GM21528 (cell line): ENCODE results near the gene PHKA2.

ENCODE experiments used
- ATAC-seq: cut with Tn5 transposase; IDR thresholded peaks from one replicate; pipeline ENCODE4 v1.9.1; 2021; ENCODE audit warnings: mild to moderate bottlenecking, moderate library complexity; ENCODE audit not compliant: unreplicated experiment, low FRiP score

PHKA2 gene

DNA sequence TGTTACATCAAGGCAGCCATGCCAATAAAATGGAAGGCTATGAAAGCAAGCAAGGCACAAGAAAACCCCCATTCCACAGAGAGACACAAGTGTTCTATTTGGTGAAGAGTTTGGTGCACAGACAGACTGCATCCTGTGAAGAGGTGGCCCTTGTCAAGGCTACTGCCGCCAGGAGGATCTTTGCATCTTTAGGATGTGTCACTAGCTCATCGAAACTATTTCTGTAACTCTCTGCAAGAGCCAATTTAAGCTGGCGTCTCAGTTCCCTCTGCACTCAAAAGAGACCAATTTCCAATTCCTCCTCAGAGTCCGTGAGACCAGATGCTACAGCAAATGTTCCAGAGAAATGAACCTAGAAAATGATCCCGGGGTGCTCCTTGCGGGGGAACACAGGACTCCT lies 91.0 kb downstream of the PHKA2 start:
- no peak for ATAC-seq

DNA sequence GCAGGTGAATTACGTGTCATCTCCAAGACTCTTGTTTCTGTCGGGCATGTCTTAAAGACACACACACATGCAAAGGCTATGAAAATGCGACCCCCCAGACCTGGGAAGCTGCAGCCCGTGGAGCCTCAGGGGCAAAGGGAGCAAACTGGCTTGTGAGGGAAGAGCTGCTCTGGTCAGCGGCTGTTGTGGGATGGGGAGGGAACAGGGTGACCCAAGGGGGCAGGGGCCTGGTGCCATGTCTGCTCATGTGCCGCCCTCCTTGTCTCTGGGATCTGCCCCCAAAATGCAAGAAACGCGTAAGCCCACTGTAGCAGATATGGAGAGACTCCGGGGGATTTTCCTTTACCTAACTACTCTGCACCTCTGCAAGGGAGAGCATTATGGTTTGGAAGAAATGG lies 92.4 kb downstream of the PHKA2 start:
- ATAC-seq = no peak

DNA sequence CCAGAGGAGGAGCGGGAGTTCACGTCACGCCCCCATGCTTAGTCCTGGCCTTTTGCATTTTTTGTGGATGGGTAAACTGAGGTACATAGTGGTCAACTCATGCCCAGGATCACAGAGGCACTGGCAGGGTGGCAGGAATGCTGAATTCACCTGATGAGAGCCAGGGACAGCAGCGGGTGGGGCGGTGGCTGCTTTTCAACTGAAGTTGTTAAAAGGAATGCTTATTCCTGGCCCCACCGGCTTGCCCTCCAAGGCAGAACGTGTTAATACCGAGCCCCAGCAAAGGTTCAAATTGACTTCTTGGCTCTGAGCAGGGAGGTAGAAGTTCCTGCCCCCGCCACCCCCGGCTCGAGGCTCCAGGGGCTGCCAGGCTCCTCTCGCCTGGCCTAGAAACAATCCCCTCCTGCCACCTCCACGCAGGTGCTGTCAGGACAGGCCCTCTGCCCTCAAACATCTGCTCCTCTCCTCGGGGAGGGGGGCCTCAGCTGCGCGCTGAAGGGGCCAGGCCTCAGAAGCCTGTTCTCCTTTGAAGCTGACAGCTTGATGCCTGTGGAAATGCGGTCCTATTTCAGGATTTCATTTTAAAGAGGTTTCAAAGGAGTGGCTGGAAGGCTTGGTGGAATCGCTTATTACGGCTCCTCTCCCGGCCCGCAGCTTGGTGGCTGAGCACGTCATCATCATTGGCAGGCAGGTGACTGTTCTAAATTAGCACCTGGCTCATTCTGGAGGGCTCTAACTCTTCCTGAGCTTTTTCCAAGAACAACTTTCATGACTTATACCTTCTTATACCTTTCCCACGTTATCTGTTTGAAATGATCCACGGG lies 93.0 kb downstream of the PHKA2 start:
- no peak for ATAC-seq

DNA sequence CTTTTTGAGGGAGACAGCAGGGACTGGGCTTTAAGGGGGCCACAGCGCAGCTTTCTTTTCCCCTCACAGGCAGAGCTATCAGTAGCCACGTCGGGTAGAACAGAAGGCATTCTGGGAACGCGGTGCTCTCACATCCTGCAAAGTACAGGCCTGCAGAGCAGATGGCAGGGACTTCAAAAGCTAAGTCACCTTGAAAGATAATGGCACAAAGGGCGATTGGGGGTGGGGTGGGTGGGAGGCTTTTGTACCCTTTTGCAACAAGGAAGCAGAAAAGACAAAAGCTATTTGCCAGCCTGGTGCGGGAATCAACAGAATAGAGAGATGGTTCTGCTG lies 93.9 kb downstream of the PHKA2 start:
- no peak for ATAC-seq

DNA sequence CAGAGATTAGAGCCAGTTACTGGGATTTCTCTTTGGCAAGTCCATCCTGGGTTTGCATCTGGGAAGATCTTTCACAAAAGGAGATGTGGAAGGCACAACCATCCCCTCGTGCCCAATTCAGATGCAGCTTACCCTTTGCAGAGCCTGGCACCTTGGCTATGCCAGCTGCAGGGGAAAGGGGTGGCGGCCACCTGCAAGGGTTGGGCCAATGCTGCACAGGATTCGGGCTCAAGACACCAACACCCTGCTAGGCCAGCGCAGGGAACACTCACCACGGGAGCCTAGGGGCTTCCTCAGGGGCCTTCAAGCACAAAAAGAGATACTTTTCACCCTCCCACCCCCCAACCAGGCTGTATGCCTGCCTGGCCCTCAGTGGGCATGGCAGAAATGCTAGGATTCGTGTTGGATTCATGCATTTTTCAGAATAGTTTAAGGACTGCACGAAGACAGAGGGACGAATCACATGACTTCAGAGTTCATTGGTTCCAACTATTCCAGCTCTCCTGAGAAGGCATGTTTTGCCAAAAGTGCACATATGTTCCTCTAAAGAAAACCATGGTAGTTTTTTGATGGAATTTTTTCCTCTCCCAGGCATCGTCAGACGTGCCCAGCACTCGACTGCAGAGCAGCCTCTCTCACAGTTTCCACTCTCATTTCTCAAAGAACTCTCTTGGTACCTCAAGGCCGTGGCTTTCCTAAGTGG lies 94.4 kb downstream of the PHKA2 start:
- ATAC-seq = no peak

DNA sequence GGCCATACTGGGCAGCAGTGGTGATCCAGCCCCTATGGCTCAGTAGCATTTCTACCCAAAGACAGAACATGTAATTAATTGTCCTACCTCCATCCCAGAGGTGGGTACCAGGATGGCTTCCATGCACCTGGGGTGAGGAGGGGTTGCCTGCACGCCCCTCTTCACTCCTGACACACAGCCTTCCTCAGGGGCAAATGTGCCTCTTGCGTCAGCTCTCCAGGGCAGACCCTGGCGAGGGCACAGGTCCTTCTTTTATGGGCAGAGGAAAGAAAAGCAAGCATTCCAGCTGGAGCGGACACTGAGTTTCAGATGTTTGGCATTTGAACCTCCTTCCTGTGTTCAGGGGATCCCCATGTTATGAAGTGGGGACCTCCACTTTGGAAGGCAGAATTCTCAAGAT lies 95.6 kb downstream of the PHKA2 start:
- ATAC-seq = no peak

DNA sequence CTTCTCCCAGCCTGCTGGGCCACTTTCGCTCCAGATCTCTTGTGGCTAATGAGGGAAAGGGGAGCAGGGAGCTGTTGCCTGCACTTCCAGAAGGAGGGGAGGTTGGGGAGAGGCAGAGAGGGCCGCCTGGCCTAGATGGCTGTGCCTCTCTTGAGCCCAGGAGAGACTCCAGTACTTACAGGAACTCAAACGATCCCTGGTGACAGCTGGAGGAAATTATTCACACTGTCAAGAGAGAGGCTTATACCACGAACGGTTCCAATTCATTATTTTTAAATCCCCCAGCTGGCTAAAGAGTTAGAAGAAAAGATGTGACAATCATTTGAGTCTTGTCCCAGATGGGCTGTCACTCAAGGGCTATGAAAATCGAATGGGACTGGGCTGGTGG lies 96.1 kb downstream of the PHKA2 start:
- ATAC-seq = no peak

DNA sequence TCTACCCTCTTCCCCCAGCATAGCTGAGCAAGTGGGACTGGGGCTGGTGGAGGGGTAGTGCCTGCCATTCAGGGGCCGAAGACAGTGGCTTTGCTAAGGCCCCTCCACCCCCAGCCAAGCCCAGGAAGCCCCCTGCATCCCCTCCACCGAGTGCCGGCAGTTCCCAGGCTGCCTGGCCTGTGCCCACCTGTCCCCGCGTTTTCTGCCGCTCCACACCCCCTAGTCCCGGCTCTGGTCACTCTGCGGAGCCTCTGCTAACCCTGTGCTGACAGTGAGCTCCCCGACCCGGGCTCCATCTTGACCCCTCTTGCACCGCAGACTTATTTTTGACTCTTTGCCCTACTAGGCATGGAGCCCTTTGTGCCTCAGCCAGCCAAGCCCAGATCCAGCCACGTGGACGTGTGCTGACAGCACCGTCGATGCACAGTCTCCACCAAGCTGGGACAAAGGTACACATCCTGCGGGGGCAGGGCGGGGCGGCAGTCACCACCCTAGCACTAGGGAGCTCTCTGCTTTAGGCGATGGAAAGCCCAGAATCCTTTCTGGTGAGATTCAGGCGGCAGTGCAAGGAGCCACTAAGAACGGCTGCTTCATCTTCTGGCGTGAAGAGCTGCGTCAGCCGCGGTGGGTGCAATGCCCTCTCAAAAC lies 96.6 kb downstream of the PHKA2 start:
- no peak for ATAC-seq

DNA sequence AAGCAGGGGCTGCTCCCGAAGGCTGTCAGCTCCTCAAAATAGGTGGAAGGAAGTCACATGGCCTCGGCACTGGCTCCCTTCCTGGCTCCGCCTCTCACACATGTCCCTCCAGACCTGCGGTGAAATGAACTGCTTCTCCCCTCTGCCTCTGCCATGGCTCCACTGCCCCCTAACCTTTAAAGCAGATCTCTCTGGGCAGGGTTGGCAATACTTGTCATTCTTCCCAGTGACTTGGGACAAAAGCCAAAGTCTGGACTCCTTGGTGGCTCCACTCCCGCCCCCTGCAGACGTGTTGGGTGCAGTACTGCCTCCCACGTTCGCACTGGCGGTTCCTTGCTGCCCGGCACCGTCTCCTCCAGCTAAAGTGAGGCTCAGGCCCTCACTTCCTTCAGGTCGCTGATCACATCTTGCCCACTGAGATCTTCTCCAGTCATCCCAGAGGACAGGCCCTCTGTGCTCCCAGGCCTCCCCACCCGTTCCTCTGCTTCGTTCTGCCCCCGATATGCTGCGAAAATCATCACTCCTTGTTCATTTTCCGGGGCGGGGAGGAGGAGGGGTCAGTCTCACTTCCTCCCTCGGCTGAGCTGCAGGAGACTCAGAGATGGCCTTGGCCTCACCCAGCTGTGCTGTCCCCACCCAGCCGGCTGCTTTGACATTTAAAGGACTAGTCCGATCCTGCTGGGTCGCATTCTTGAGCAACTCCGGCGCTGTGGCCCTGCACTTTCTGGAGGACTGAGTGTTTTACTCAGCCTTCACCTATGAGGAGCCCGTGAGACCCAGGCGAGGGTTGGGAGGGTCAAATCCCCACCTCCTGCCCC lies 97.4 kb downstream of the PHKA2 start:
- peak; percentile 76 for ATAC-seq

DNA sequence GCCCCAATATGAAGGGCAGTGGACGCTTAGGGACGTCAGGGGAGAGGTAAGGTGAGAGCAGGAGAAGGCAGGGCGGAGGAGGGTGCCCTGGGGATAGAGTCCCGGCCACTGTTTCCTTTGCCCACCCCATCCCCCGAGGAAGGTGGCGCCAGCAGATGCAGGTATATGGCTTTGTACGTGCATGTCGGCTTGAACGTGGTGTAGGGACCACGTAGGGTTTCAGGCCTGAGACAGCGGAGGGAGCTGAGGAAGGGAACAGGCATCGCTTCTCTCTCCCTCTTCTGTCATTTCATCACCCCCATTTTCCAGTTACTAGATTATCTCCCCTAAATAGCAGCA lies 97.9 kb downstream of the PHKA2 start:
- ATAC-seq = peak; percentile 42

DNA sequence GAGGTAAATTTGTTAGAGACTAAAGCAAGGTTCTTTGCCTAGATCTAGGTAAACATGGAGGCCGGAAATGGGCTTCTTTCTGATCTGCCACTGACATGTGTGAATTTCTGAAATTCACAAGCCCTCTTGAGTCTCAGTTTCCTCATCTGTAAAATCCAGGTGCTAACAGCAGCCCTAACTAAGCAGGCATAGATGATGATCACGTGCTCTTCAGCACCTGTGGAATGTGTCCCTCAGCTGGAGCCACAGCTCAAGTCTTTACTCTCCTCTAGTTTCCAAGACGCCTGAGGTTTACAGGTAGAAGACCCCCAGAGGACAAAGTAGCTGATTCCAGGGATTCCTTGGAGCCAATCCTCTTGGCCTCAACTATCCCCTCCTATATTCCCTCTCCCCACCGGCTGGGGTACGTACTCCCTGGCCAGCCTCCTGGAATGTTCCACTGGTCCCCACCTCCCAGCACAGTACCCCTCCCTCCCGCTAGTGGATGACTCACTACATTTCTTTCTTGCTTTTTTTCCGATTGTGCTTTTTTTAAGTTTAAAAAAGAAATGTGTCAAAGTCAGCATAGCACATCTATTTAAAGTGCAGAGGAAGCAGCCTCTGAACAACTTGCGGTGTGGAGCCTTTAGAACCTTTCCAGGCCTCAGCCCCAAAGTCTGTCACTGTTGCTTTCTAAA lies 98.4 kb downstream of the PHKA2 start:
- peak; percentile 17 for ATAC-seq

DNA sequence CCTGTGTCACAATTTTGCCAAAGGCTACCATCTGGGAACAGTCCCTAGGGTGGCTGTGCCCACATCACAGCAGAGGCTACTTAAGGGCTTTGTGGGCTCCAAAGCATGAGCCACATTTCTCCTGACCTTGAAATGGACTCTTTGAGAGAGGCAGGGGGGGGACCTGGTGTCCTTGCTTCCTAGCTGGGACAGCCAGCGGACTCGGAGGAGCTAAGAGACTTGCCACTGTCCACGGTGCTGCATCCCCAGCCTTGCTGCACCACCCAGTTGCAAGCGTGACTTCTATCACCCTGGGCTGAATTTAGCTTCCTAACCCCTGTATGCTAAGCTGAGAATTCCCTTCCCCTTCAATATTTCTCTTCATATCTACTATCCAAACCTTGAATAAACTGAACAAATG lies 99.0 kb downstream of the PHKA2 start:
- ATAC-seq = no peak

DNA sequence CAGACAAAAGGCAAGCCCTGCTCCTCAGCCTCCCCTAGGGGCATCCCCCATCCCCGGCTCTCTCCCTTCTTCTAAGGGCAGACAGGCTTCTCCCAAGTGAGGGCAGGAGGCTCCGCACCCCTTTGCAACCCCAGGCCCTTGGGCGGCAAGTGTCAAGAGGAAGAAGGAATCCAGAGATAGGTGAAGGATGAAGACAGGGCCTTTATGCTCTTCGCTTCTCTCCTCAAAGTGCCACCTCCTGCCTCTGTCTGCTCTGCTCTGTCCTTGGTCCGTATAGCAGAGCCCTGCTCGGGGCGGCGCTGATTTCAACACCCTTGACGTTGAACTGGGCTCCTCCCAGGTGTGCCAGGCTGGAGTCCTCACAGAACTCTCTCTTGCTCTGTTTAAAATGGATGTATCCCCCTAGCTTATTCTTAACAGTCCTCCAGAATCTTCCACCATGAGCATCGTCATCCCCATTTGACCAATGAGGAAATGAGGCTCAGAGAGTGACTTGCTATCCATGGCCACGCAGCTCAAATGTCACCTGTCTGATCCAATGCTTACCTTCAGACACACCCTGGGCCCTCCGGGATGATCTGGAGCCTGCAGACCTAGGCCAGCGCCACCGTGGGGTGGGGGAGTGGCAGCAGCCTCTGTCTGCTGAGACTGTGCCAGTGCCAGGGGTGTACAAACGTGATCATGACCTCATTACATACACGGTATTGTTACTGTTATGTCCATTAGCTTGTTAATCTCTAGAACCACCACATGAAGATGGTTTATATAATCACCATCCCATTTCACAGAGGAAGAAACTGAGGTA lies 99.8 kb downstream of the PHKA2 start:
- ATAC-seq = no peak

DNA sequence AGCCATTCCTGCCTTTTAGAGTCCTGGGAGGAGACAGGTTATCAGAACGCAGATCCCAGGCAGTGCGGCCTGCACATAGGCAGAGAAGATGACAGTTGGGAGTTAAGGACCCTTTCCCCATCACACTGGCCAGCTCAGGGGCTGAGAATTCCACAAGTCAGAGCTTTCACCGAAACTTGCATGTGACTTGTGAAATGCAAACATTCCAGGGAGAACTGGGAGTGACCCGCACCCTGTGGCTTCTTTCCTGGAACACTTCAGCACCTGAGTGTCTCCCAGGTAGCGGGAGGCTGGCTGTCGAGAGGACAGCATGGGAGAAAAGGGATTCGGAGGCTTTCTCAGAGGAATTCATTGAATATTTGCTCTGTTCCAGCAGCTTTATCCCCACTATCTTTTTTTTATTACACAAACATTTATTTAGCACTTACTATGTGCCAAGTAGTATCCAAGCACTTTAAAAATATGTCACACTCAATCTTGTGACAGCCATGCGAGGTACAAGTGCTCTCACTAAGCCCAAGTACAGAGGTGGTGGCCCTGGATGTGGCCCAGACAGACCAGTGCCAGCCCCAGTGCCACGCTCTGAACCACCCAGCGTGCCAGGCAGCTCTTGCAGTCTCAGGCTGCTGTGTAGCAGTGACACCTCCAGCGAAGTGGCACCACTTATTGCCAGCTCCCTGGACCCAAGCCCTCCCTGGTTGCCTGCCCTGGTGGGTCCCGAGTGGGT lies 100.5 kb downstream of the PHKA2 start:
- no peak for ATAC-seq

DNA sequence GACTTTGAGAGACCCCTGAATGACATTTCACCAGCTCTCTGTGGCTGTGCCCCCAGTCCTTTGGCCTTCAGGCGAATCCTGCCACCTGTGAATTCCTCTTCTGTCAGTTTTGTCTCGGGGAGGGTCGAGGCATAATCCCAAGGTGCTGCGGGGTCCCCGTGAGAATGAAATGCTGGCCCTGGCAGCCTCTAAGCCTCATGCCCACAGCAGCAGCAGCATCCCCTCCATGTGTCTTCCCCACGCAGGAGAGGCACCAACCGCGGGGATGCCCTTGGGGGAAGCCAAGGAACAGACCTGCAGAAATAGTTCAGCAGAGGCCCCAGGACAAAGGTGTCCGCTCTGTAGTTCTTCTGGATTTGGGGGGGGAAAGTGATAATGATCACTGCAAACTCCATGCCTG lies 104.8 kb downstream of the PHKA2 start:
- ATAC-seq = no peak

DNA sequence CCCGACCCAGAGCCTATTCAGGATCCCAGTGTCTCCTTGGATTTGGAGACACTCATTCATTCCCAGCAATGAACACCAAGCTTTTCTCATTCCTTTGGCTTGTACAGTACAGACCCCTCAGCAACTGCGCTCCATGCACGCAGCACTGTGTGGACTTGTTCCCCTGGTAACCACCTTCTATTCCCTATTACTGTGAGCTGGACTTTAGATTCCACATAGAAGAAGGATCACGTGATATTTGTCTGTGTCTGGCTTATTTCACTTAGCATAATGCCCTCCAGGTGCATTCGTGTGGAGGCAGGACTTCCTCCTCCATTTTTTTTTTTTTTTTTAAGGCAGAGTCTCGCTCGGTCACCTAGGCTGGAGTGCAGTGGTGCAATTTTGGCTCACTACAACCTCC lies 106.4 kb downstream of the PHKA2 start:
- ATAC-seq = no peak

DNA sequence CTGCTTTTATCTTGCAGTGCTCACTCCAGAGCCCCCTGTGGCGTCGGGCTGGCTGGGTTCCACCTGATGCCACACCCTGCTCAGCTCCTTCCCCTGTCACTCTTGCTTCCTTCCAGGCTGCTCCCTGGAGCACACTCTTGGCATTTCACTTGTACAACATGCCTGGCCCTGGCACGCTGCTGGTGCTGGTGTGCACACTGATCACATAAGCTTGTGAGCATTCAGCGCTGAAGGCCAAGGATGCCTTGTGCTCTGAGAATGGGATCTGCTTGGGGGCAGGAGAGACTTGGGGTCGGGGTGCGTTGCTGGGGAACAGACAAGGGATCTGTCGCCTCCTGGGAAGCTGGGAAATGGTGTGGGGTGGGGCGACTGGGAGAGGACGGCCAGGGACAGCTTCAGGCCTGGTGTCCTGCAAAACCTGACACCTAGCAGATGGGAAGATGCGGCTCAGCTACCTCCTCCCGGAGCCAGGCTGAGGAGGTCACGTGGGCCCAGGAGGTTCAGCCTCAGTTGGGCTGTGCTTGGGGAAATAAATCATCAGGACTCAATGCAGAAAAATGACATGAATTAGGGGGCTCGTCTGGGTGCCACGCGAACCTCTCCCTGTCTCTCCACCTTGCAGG lies 108.5 kb downstream of the PHKA2 start:
- ATAC-seq = no peak

DNA sequence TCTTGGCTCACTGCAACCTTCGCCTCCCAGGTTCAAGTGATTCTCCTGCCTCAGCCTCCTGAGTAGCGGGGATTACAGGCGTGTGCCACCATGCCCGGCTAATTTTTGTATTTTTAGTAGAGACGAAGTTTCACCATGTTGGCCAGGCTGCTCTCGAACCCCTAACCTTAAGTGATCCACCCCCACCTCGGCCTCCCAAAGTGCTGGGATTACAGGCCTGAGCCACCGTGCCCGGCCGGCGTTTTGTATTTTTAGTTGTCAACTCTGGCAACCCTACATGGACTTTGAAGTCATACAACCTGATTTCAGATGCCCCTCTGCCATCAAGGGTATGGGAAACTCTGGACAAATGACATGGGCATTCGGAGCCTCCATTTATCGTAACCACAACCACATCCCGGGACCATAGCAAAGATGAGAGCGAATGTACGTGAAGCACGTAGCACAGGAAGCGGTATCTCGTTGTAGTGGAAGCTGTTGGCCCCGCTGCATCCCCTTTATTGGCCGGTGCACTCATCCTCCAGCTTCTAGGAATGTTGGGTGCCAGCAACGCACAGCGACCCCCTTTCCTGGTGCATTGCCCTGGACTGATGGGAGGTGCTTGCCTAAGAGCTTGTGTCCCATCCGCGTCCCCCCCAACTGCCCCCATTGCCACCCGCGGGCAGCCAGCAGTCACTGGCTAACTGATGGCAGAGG lies 109.2 kb downstream of the PHKA2 start:
- no peak for ATAC-seq
